NK-92 (cell line): ENCODE results near the gene ICOSLG.
"Not testable (repeated sequence)": the region's sequence is repeated elsewhere in the genome, so short reads cannot be mapped to it uniquely, and the experiment has no call there.

Source experiments
- DNase-seq: peaks from one replicate; lab custom pipeline; 2025; ENCODE audit not compliant: unreplicated experiment; lab: John Stamatoyannopoulos, UW

The ICOSLG gene

DNA sequence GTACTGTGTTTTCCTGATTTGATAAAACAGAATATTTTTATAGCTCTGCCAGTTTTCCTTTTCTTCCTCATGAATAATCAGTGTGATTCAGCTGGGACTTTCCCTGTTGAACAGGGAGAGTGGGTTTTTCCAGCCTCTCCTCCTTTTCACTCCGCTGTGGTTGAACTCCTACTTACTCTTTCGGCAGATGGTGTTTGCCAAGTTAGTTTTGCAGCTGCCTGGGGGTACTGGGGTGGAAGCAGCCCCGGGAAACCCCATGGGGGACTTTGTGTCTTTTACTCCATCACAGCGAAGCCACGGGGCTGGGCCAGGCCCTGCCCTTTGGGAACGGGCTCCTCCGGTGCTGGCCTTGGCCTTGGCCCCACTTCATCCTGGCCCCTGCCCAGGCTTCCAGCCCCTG is 55.9 kb downstream of the ICOSLG start:
- DNase-seq: not testable (repeated sequence)

DNA sequence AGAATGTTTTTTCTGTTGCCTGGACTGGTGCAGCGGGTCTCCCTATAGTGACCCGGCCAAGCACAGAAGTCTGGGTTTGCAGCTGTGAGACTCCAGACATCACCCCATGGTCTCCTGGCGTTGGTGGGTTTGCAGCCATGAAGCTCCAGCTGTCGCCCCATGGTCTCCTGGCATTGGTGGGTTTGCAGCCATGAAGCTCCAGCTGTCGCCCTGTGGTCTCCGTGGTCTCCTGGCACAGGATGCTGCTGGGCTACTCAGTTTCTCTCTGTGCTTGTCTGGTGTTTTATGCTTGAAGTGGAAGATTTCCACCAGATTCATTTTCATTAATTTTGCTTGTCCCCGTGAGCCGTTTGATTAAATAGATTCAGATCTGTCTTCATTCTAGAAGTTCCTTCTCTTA is 58.5 kb downstream of the ICOSLG start:
- DNase-seq: not testable (repeated sequence)

DNA sequence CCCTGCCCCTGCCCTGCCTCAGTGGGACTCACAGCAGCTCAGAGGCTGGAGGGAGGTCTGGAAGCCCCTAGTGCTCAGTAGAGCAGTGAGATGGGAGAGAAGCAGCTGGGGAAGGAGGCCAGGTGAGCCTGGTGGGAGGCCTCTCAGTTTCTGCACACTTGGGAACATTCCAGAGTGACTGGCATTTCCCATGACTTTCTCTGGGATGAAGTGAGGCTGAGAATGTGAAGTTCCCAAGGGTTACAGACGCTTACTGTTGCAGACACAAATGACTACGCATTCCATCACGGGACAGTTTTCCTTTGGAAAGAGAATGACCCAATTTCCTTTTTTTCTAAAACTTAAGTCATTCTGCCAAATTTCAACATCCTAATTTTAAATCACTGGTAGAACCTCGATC is 59.2 kb downstream of the ICOSLG start:
- not testable (repeated sequence) for DNase-seq

DNA sequence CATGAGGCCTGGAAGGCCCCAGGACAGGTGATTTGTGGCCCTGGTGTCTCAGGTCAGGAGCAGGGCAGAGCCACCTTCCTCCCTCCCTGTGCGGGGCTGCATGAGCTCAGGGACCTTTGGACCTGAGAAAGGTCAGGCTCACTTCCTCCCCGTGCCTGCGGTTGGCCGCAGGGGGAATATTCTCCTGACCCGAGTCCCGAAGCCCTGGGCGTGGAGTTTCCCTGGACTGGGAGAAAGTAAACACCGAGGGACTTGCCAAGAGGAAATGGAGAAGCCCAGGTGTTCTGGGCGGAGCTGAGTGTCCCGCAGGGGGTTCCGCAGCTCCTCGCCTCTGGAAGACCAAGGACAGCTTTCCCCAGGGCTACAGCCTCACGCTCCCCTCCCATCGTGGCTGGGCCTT is 64.6 kb downstream of the ICOSLG start:
- not testable (repeated sequence) for DNase-seq

DNA sequence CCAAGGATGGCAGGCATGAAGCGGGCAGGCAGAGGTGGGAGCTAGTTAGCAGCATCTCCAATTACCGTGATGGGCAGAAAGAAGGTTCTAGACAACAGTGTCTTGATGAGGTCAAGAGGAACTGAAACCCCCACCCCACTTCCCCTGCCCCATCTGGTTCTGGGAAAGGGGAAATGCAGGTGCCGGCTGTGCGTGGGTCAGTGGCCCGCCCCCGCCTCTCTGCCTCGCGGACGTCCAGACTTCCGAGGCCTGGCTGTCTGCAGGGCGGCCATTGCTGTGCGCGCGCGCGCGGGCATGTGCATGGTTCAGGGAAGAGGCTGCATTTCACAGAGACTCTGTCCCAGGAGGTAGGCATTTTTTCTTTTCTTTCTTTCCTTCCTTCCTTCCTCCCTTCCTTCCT is 65.6 kb downstream of the ICOSLG start:
- not testable (repeated sequence) for DNase-seq
